ENCODE measurements around the gene OR1J1. TPM values are rescaled to one million over a fixed set of nuclear protein-coding genes. Genes with fewer than 3 reads are reported as not detected.

Gene OR1J1
- total RNA-seq, 1 donor from 2014 or later: not detected

DNA sequence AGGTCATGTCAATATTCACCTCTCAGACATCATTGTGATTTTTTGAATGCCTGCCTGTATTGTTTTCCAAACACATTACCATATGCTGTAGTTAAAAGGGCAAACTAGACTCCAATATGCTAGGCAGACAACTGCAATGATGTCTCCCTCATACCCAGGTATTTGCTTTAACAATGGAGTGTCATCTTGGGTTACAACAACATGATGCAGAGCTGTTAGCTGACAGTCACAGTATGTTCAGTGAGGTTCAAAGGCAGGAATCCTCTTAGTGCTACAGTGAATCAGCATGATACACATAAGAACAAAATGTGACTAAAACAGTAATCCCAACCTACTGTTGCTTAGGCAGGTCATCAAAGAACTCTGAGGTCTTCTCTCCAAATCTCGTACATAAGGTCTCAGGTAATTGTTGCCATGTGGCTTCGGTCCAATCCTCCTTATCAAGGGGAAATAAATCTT is 24.0 kb downstream of the OR1J1 start:
- no peak for DNase-seq (ENCODE audit: low read depth)
- TF ChIP-seq, protein P1, sequence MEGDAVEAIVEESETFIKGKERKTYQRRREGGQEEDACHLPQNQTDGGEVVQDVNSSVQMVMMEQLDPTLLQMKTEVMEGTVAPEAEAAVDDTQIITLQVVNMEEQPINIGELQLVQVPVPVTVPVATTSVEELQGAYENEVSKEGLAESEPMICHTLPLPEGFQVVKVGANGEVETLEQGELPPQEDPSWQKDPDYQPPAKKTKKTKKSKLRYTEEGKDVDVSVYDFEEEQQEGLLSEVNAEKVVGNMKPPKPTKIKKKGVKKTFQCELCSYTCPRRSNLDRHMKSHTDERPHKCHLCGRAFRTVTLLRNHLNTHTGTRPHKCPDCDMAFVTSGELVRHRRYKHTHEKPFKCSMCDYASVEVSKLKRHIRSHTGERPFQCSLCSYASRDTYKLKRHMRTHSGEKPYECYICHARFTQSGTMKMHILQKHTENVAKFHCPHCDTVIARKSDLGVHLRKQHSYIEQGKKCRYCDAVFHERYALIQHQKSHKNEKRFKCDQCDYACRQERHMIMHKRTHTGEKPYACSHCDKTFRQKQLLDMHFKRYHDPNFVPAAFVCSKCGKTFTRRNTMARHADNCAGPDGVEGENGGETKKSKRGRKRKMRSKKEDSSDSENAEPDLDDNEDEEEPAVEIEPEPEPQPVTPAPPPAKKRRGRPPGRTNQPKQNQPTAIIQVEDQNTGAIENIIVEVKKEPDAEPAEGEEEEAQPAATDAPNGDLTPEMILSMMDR (conservative IDR thresholded peaks at IDR 0.05; ENCODE audit: low read depth, low read length): no peak
- H3K4me3 ChIP-seq (ENCODE audit: low read depth, low read length): no peak overlapping the region

DNA sequence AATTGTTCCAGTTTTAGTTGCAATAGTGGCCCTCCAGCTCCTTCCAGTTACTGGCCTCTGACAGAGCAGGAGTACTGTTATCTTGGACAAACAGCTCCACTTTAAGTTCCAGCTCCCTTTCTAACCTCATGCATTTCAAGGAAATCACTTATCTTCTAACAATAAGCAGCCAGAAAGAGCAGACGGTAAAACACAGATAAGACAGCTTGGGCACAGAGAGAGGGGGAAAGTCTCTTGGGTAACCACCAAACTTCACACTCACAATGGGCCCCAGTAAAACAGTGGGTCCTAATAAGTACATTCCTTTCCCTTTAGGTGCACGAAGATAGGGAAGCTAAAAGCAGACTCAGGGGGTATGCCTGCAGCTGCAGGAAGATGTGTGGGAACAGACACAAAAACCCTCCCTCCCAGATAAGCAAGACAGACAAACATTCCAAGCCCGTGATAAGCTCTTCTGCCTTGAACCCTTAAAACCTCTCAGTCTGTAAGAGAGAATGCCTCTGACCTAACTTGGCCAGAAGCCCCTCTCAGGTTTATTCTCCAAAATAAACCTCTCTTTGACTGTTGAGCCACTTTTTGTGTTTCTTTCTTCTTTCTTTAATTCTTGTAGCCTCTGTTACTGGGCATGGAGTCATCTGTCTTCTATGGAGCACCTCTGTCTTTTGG is 30.8 kb downstream of the OR1J1 start:
- no peak overlapping the region for H3K4me3 ChIP-seq (ENCODE audit: low read depth, low read length)
- TF ChIP-seq, protein P1 (conservative IDR thresholded peaks at IDR 0.05; ENCODE audit: low read depth, low read length): no peak
- no peak for DNase-seq (ENCODE audit: low read depth)

DNA sequence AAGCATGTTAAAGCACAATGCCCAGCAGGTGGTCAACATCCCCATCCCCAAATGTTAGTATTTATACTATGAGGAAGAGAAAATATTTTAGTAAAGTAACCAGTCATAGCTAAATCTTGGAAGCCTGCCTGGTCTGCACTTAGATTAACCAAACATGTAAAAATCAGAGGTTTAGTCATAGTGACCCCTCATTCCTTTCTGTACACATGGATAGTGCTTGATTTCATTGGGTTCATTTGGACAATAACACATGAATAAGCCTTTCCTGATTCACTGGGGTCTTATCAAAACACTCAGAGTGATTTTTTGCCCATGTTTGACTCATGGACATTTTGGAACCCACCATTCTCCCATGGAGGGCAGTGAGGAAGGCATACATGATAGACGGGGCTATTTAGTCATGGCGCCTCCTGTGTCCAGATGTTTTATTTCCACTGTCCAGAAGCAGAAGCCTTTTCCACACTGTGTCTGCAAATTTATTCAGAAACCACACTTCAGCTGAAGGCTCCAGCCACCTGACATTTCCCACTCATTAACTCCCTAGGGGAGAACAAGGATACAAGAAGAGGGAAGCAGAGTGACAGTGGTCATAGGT is 32.5 kb downstream of the OR1J1 start:
- TF ChIP-seq, protein P1 (conservative IDR thresholded peaks at IDR 0.05; ENCODE audit: low read depth, low read length): no peak
- no peak overlapping the region for H3K4me3 ChIP-seq (ENCODE audit: low read depth, low read length)
- DNase-seq (ENCODE audit: low read depth): no peak

DNA sequence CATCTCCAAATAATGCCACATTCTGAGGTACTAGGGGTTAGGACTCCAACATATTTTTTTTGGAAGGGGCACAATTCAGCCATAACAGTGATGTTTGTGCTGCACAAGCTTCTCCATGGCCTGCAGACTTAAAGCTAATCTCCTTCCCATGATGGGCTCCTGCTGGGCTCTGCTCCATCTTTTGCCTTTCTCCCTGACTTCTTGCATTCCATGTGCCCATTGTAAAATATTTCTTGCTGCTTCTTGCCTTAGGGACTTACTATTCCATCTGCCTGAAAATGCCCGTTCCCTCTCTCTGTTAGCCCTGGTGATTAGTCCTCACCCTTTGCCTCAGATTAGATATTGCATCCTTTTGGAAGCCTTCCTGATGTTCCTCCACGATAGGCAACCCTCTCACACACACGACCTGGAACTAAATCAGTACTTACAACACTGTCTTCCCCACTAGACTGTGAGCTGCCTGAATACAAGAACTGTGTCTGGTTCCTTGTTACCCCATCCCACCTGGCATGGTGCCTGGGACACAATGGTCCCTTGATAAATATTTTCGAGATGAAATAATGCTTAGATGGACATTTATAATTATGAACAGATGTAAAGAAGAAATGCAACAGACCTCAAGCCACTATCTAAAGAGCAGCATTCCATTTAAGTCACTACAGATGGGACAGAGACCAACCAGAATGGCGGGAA is 33.5 kb downstream of the OR1J1 start:
- TF ChIP-seq, protein P1 (conservative IDR thresholded peaks at IDR 0.05; ENCODE audit: low read depth, low read length): no peak
- DNase-seq (ENCODE audit: low read depth): no peak
- H3K4me3 ChIP-seq (ENCODE audit: low read depth, low read length): no peak overlapping the region

DNA sequence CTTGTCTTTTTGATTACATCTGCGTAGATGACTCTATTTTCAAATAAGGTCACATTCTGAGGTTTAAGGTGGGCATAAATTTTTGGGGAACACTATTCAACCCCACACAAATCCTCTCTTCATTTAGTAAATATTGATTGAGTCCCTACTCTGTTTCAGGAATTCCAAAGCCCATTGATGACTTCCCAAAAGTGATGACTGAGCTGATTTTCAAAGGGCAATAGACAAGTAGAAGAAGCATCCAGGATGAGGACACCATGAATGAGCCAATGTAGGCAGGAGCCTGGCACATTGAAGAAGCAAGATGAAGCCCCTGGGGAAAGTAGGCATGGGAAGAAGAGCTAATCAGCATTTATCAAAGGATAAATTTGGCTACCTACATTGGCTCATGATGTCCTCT is 35.2 kb downstream of the OR1J1 start:
- no peak overlapping the region for H3K4me3 ChIP-seq (ENCODE audit: low read depth, low read length)
- no peak for DNase-seq (ENCODE audit: low read depth)
- TF ChIP-seq, protein P1 (conservative IDR thresholded peaks at IDR 0.05; ENCODE audit: low read depth, low read length): no peak

Other genes with a start within 250 kb of the OR1J1 start
- 0.06 TPM in 1 of 2 replicates, not detected in the other for gene LHX6, start 249.0 kb downstream of the OR1J1 start, total RNA-seq
- gene RBM18, start 213.1 kb downstream of the OR1J1 start, total RNA-seq: 8.4 and 13.9 TPM in 2 replicates
- gene MRRF, start 213.0 kb downstream of the OR1J1 start, total RNA-seq: 27.3 and 48.8 TPM in 2 replicates
- 2.2 and 6.0 TPM in 2 replicates for gene PTGS1, start 106.9 kb downstream of the OR1J1 start, total RNA-seq
- gene OR1J2, start 32.9 kb upstream of the OR1J1 start, total RNA-seq: not detected in 2 replicates
- not detected in 2 replicates for gene OR1J4, start 41.2 kb upstream of the OR1J1 start, total RNA-seq
- not detected in 2 replicates for gene OR1N1, start 49.4 kb upstream of the OR1J1 start, total RNA-seq
- not detected in 2 replicates for gene OR1N2, start 75.2 kb upstream of the OR1J1 start, total RNA-seq
- gene OR1L8, start 105.5 kb upstream of the OR1J1 start, total RNA-seq: not detected in 2 replicates
- not detected in 2 replicates for gene OR1Q1, start 136.8 kb upstream of the OR1J1 start, total RNA-seq
- gene OR1B1, start 179.7 kb upstream of the OR1J1 start, total RNA-seq: not detected in 2 replicates
- gene OR1L1, start 183.8 kb upstream of the OR1J1 start, total RNA-seq: not detected in 2 replicates
- not detected in 2 replicates for gene OR1L3, start 197.2 kb upstream of the OR1J1 start, total RNA-seq
- gene OR1L4, start 246.1 kb upstream of the OR1J1 start, total RNA-seq: not detected in 2 replicates